IMR-90 (cell line): ENCODE measurements around the gene MYL6. TPM values are rescaled to one million over a fixed set of nuclear protein-coding genes. Genes with fewer than 3 reads are reported as not detected.
A peak's percentile ranks its signal among the peaks of the same experiment; 100 is the strongest.

Source experiments
- CHD1 ChIP-seq: IDR thresholded peaks from 2 replicates; pipeline ENCODE4 v1.6.1; 2012; ENCODE audit warnings: low read depth, low read length, improper control_type of control experiment
- NFE2L2 ChIP-seq: fragments of 150-350 bp; IDR thresholded peaks from 2 replicates; pipeline ENCODE4 v1.6.1; 2016; ENCODE audit warnings: low read depth, mild to moderate bottlenecking, low read length
- RFX5 ChIP-seq: IDR thresholded peaks from 2 replicates; pipeline ENCODE4 v1.8.0; 2012; ENCODE audit warnings: low read depth, mild to moderate bottlenecking, low read length, moderate library complexity
- polyA plus RNA-seq, 3 experiments: library from polyadenylated mRNA; depleted of rRNA; stranded (reverse); fragments of >200 nt; gene quantifications; 2 replicates each; pipeline ENCODE4 v1.2.3, GENCODE V29; 2012; ENCODE audit warnings: low replicate concordance in 1 of 3
- total RNA-seq: library from RNA; depleted of rRNA; stranded (reverse); fragments of >200 nt; gene quantifications from 2 replicates; pipeline ENCODE4 v1.2.3, GENCODE V29; 2012
- TF ChIP-seq, protein P1 (sequence below): conservative IDR thresholded peaks from 2 replicates; pipeline ENCODE4 v1.5.1; 2012; ENCODE audit warnings: mild to moderate bottlenecking, low read depth, low read length, improper control_type of control experiment

MYL6 gene
- total and polyA plus RNA-seq, 2 of the 4 experiments (the other 2 are of a cell fraction): 4,816 to 6,979 TPM

DNA sequence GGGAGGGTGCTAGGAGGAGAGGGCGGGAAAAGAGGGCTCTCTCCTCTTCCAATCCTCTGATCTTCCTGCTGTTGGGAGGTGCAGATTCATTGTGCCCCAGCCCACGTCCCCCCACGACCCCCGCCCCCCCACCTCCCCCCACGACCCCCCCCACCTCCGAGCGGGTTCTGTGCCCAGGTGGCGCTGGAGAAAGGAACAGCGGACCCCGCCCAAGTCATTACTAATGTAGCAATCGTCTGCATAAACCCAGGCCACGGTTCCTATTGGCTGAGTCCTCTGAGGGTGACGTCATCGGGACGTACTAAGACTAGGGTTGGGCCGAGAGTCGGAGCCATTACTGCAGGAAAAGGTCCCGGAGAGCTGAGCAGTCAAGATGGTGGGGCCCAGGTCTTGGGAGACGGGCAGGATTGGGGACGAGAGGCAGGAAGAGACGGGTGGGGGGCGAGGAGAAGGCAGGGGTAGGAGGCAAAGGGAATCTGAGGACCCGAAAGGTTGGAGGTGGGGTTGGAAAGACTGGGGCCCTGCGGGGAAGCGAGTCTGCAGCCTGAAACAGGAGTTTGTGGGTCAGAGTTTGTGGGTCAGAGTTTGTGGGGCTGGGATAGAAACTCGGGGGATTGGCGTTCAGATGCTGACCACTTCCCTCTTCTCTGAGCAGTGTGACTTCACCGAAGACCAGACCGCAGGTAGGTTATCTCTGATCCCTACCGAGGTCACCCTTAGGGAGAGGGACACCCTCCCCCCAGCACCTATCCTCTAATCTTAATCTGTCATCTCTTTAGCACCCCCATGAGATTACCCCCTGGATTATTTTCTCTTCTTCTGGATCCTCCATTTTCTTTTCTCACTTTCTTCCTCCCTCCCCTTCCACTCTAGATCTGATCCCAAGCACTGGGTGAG, at the start of gene MYL6 (continued):
- peak; percentile 12; the same call in 1 of the 2 replicates for TF ChIP-seq CHD1
- 0 out of 2 replicates have a peak, but pooled peaks have one; percentile 32 for TF ChIP-seq NFE2L2
- TF ChIP-seq, protein P1, sequence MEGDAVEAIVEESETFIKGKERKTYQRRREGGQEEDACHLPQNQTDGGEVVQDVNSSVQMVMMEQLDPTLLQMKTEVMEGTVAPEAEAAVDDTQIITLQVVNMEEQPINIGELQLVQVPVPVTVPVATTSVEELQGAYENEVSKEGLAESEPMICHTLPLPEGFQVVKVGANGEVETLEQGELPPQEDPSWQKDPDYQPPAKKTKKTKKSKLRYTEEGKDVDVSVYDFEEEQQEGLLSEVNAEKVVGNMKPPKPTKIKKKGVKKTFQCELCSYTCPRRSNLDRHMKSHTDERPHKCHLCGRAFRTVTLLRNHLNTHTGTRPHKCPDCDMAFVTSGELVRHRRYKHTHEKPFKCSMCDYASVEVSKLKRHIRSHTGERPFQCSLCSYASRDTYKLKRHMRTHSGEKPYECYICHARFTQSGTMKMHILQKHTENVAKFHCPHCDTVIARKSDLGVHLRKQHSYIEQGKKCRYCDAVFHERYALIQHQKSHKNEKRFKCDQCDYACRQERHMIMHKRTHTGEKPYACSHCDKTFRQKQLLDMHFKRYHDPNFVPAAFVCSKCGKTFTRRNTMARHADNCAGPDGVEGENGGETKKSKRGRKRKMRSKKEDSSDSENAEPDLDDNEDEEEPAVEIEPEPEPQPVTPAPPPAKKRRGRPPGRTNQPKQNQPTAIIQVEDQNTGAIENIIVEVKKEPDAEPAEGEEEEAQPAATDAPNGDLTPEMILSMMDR: no peak
- TF ChIP-seq RFX5: no peak
